Ishikawa (cell line): ENCODE data around the gene CABLES1.

Source experiments
- CEBPB ChIP-seq: IDR thresholded peaks from 2 replicates; pipeline ENCODE4 v1.6.1; 2012
- CREB1 ChIP-seq: IDR thresholded peaks from 2 replicates; pipeline ENCODE4 v1.6.1; 2012; ENCODE audit warnings: low read depth
- EGR1 ChIP-seq: IDR thresholded peaks from 2 replicates; pipeline ENCODE4 v1.6.1; 2012
- EP300 ChIP-seq: IDR thresholded peaks from 2 replicates; pipeline ENCODE4 v1.6.1; 2012; ENCODE audit warnings: borderline replicate concordance
- FOXM1 ChIP-seq: IDR thresholded peaks from 2 replicates; pipeline ENCODE4 v1.6.1; 2012; ENCODE audit warnings: low read depth, borderline replicate concordance
- NFIC ChIP-seq: IDR thresholded peaks from 2 replicates; pipeline ENCODE4 v1.6.1; 2012
- RAD21 ChIP-seq: IDR thresholded peaks from 2 replicates; pipeline ENCODE4 v1.6.1; 2012; ENCODE audit warnings: low read depth
- REST ChIP-seq: IDR thresholded peaks from 2 replicates; pipeline ENCODE4 v1.6.1; 2012; ENCODE audit warnings: low read depth, mild to moderate bottlenecking
- TAF1 ChIP-seq: IDR thresholded peaks from 2 replicates; pipeline ENCODE4 v1.6.1; 2012; ENCODE audit warnings: low read depth, mild to moderate bottlenecking
- TCF12 ChIP-seq: IDR thresholded peaks from 2 replicates; pipeline ENCODE4 v1.6.1; 2012; ENCODE audit warnings: low read depth
- TEAD4 ChIP-seq: IDR thresholded peaks from 2 replicates; pipeline ENCODE4 v1.6.1; 2012
- YY1 ChIP-seq: IDR thresholded peaks from 2 replicates; pipeline ENCODE4 v1.6.1; 2012; ENCODE audit warnings: low read depth
- ZBTB7A ChIP-seq: IDR thresholded peaks from 2 replicates; pipeline ENCODE4 v1.6.1; 2012; ENCODE audit warnings: low read depth
- TF ChIP-seq, protein P1 (sequence below): IDR thresholded peaks from 2 replicates; pipeline ENCODE4 v1.6.1; 2012
- TF ChIP-seq, protein P2 (sequence below): IDR thresholded peaks from 2 replicates; pipeline ENCODE4 v1.6.1; 2012

Gene CABLES1

DNA sequence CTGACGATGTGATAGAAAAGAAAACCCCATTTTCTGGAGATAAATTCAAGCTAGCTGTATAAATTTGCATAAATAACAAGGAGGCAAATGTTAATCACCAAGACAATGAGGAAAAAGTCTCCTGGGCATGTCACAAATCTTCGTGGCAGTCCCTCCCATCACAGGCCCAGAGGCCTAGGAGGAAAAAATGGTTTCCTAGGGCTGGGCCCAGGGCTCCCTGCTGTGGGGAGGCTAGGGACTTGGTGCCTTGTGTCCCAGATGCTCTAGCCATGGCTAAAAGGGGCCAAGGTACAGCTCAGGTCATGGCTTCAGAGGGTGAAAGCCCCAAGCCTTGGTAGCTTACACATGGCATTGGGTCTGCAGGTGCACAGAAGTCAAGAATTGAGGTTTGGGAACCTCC, 134.6 kb downstream of the CABLES1 start:
- TF ChIP-seq EGR1 (no peak), CREB1 (no peak), TAF1 (no peak), YY1 (no peak), CEBPB (no peak), REST (no peak), ZBTB7A (no peak), TCF12 (no peak), FOXM1 (no peak), RAD21 (no peak), TEAD4 (no peak), NFIC (no peak)
- TF ChIP-seq, protein P1, sequence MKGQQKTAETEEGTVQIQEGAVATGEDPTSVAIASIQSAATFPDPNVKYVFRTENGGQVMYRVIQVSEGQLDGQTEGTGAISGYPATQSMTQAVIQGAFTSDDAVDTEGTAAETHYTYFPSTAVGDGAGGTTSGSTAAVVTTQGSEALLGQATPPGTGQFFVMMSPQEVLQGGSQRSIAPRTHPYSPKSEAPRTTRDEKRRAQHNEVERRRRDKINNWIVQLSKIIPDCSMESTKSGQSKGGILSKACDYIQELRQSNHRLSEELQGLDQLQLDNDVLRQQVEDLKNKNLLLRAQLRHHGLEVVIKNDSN = no peak

DNA sequence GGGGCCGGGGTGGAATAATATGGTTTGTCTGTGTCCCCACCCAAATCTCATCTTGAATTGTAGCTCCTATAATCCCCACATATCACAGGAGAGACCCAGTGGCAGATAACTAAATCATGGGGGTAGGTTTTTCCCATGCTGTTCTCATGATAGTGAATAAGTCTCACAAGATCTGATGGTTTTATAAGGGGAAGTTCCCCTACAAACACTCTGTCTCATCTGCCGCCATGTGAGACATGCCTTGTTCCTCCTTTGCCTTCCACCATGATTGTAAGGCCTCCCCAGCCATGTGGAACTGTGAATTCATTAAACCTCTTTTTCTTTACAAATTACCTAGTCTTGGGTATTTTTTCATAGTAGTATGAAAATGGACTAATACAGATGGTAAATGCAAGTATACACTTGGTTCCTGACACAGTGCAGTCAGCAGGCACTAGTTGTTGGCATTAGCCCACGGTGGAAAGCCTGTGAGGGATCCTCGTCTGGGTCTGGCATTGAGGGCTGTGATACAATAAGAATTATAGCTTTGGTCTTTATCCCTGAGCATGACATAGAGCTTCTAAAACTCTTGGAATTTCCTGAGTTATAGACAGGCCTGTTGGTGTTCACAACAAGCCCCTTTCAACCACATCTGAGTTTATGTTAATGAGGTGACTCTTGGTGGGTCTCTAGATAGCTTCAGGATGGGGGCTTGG, 135.8 kb downstream of the CABLES1 start:
- TF ChIP-seq TCF12 (no peak), CREB1 (no peak), YY1 (no peak), EP300 (no peak), FOXM1 (no peak), TAF1 (no peak), NFIC (no peak), EGR1 (no peak), CEBPB (no peak), RAD21 (no peak)
- TF ChIP-seq, protein P2, sequence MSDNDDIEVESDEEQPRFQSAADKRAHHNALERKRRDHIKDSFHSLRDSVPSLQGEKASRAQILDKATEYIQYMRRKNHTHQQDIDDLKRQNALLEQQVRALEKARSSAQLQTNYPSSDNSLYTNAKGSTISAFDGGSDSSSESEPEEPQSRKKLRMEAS = no peak

DNA sequence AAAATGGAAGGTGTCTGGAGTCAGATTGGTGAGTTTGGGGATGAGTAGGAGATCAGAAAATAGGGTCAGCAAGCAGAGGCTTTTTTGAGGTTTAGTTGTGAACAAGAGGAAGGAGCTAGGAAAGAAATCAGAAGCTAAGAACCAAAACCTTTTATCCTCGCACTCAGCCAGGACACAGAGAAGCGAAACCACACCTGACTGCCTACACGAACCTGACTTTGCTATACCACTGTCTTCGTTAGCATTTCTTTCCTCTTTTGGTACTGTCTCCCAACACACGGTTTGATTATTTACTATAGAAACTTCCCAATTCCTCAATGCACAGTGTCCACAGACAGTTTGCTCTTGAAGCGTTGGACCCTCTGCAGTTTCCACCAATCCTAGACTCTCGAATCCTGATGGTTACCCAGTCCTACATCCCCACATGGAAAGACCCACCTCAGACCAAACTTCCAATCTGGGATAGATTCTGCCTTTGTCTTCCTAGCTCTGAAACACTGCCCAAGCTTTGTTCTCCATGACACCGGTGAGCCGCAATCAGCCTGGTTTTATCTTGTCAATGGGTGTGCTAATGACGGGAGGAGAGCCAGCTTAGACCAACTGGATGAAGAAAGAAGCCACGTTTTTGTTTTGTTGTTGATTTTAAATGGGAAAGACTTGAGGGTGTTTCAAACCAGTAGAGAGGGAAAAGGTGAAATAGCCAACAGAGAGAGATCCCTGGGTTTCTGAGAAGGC, 137.4 kb downstream of the CABLES1 start:
- TF ChIP-seq TCF12 = no peak
- TF ChIP-seq NFIC = no peak
- TF ChIP-seq, protein P1 = no peak
- no peak for TF ChIP-seq EGR1
- TF ChIP-seq ZBTB7A = no peak
- no peak for TF ChIP-seq CREB1
- no peak for TF ChIP-seq REST
- no peak for TF ChIP-seq CEBPB
- TF ChIP-seq YY1 = no peak
- no peak for TF ChIP-seq TEAD4
- TF ChIP-seq TAF1 = no peak
- no peak for TF ChIP-seq EP300
- TF ChIP-seq, protein P2 = no peak
- no peak for TF ChIP-seq RAD21
- no peak for TF ChIP-seq FOXM1

GRCh38 chr18:23273443-23273966, 138.2 kb downstream of the CABLES1 start:
- TF ChIP-seq CREB1 = no peak
- TF ChIP-seq NFIC = no peak
- no peak for TF ChIP-seq REST
